ENCODE results near the gene SLC66A1. TPM values are rescaled to one million over a fixed set of nuclear protein-coding genes. Genes with fewer than 3 reads are reported as not detected.

Gene SLC66A1
- total RNA-seq, 1 experiment from 2014 or later = 14.1 TPM

DNA sequence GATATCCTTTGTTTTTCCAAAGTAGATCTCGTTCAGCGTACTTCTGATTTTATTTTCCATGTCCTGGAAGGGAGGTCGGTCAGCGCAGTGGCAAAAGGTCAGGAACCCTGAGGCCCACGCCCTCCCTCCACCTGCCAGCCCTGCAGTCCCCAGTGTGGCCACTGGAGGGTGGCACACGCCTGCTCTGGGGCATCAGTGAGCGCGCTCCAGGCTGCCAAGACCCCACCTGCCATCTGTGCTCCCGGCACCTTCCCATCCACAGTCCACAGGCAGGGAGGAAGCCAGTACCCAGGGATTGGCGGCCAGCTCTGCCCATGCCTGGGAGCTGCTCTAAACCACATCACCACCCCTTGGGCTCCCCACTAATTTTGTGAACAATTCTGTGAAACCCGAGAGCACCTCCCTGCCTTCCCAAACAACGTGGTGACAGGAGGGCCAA, 32.3 kb downstream of the SLC66A1 start (continued):
- TF ChIP-seq ZNF532 (CRISPR knock-in tag; IDR thresholded peaks at IDR 0.05; ENCODE audit: borderline replicate concordance) (no peak), ZNF425 (CRISPR knock-in tag; conservative IDR thresholded peaks at IDR 0.05) (no peak), ZBTB43 (CRISPR knock-in tag; IDR thresholded peaks at IDR 0.05) (no peak), ZNF121 (CRISPR knock-in tag; IDR thresholded peaks at IDR 0.05) (0 out of 2 replicates have a peak, but pooled peaks have one; percentile 24), ATF1 (CRISPR knock-in tag; IDR thresholded peaks at IDR 0.05) (no peak), HMGXB4 (CRISPR knock-in tag; IDR thresholded peaks at IDR 0.05) (no peak), ELF4 (CRISPR knock-in tag; IDR thresholded peaks at IDR 0.05; ENCODE audit: low read depth) (no peak)

DNA sequence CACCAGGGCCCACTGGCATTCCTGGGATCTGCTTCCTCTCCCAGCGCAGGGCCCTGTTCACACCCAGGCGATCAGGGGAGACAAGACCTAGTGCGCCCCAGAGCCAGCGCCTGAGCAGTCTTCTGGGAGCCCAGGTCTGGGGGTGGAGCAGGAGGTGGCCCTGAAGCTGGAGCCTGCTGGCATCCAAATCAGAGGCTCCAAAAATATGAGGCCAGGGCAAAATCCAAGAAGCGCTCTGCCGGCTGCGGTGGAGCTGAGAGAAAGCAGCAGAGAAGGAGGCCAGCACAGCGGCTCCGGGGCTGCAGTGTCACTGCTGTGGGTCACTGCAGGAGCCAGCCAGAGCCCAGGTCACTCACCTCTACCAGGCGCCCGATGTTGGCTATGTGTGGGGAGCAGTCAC, 32.7 kb downstream of the SLC66A1 start:
- Mint-ChIP-seq H3K36me3 (peaks cover 12% of the 10 kb centered on the region), H3K27me3 (ENCODE audit: low read depth) (no peaks in the 10 kb centered on the region), H3K4me1 (peaks cover 14% of the 10 kb centered on the region), H3K9me3 (no peaks in the 10 kb centered on the region), H3K4me3 (no peak overlapping the region), H3K27ac (peak overlapping the region; percentile 65)
- no peak for DNase-seq (ENCODE audit: low spot score)
- ATAC-seq = 0 out of 2 replicates have a peak, but pooled peaks have one; percentile 3
- ChIA-PET CTCF (interaction anchor here (0.6 to 2.8 kb wide), 12 partner anchors 8 to 438 kb away, joined by 3 to 14 read pairs (median 5); no protein-coding TSS in a partner anchor), POLR2A (no interaction called here)
- TF ChIP-seq CREM (CRISPR knock-in tag; IDR thresholded peaks at IDR 0.05) = no peak
- no peak for TF ChIP-seq AFF4 (CRISPR knock-in tag; IDR thresholded peaks at IDR 0.05; ENCODE audit: borderline replicate concordance)
- TF ChIP-seq, protein P1, sequence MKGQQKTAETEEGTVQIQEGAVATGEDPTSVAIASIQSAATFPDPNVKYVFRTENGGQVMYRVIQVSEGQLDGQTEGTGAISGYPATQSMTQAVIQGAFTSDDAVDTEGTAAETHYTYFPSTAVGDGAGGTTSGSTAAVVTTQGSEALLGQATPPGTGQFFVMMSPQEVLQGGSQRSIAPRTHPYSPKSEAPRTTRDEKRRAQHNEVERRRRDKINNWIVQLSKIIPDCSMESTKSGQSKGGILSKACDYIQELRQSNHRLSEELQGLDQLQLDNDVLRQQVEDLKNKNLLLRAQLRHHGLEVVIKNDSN (CRISPR knock-in tag; IDR thresholded peaks at IDR 0.05) = no peak
- no peak for TF ChIP-seq ZNF317 (CRISPR knock-in tag; IDR thresholded peaks at IDR 0.05; ENCODE audit: borderline replicate concordance, low read depth)
- no peak for TF ChIP-seq HMGXB4 (CRISPR knock-in tag; IDR thresholded peaks at IDR 0.05)
- no peak for TF ChIP-seq ZNF263 (CRISPR knock-in tag; IDR thresholded peaks at IDR 0.05; ENCODE audit: low read depth)
- TF ChIP-seq NR1H2 (CRISPR knock-in tag; IDR thresholded peaks at IDR 0.05) = no peak
- no peak for TF ChIP-seq TP53 (CRISPR knock-in tag; IDR thresholded peaks at IDR 0.05)
- no peak for TF ChIP-seq MAX (CRISPR knock-in tag; IDR thresholded peaks at IDR 0.05)
- TF ChIP-seq ETV6 (CRISPR knock-in tag; IDR thresholded peaks at IDR 0.05) = no peak

Data from WTC11 (cell line).